GM12878 (cell line): ENCODE measurements around the gene LIPG. TPM values are rescaled to one million over a fixed set of nuclear protein-coding genes. Genes with fewer than 3 reads are reported as not detected.

Source experiments
- ATAC-seq: fragments of 200-7000 bp; cut with Tn5 transposase; 3 replicates; pipeline ENCODE4 v1.9.1; 2020; ENCODE audit warnings: mild to moderate bottlenecking, moderate library complexity
- BruUV-seq: library from RNA; stranded (reverse); fragments of 400-500 nt; replicated peaks from 2 replicates; lab custom pipeline; 2021; lab: Mats Ljungman, UMichigan
- CTCF ChIA-PET: fragments of 300-600 bp; sonication (Branson Sonifier 250); formaldehyde crosslinking; extraction: SDS; loops from one replicate; lab custom pipeline; 2021; ENCODE audit warnings: inconsistent platforms; lab: Yijun Ruan, JAX
- POLR2A ChIA-PET: fragments of 350-600 bp; formaldehyde crosslinking; extraction: SDS; loops from one replicate; lab custom pipeline; 2021; ENCODE audit warnings: inconsistent platforms; lab: Charles Lee
- RAD21 ChIA-PET: fragments of 300-600 bp; sonication (Branson Sonifier 250); formaldehyde crosslinking; loops from one replicate; lab custom pipeline; 2023; ENCODE audit warnings: antibody characterized with exemption; ENCODE audit not compliant: unreplicated experiment; lab: Charles Lee
- SMC1A ChIA-PET: fragments of 300-600 bp; sonication (Branson Sonifier 250); formaldehyde crosslinking; loops from one replicate; lab custom pipeline; 2023; ENCODE audit not compliant: unreplicated experiment, uncharacterized antibody; lab: Charles Lee
- DNase-seq: peaks from one replicate; pipeline ENCODE4 v3.0.0-alpha.2; 2011; ENCODE audit warnings: low read depth, low spot score
- FAIRE-seq: peaks from 3 replicates; lab custom pipeline; 2011; peaks lifted over from hg19 to GRCh38; lab: Jason Lieb, UNC
- H2AFZ ChIP-seq: 2 replicates; pipeline ENCODE4 v1.6.0; 2011; ENCODE audit warnings: low read depth, low read length, control low read depth; ENCODE audit not compliant: control insufficient read depth
- H3K27ac ChIP-seq: 2 replicates; pipeline ENCODE4 v1.5.1; 2011; ENCODE audit warnings: control low read depth; ENCODE audit not compliant: control insufficient read depth, insufficient read depth
- H3K27me3 ChIP-seq, 2 experiments: replicated peaks in 1 of 2; 2 replicates each; pipeline versions ENCODE4 v1.6.0 to v1.6.1; 2011; ENCODE audit warnings: low read length in 1 of 2; ENCODE audit not compliant: control insufficient read depth in 2 of 2, insufficient read depth in 2 of 2
- H3K36me3 ChIP-seq, 2 experiments: 2 replicates each; pipeline ENCODE4 v1.5.1; 2011; ENCODE audit warnings: low read length in 1 of 2; ENCODE audit not compliant: control insufficient read depth in 2 of 2, insufficient read depth in 2 of 2
- H3K4me1 ChIP-seq: 2 replicates; pipeline ENCODE4 v1.6.1; 2011; ENCODE audit warnings: mild to moderate bottlenecking, low read length, moderate library complexity, mixed read lengths; ENCODE audit not compliant: control insufficient read depth, insufficient read depth
- H3K4me2 ChIP-seq: 2 replicates; pipeline ENCODE4 v1.6.0; 2011; ENCODE audit warnings: control low read depth; ENCODE audit not compliant: control insufficient read depth, insufficient read depth
- H3K4me3 ChIP-seq: fragments of 200-600 bp; sonication (generic); 2 replicates; pipeline ENCODE4 v1.5.1; 2016
- H3K79me2 ChIP-seq: 2 replicates; pipeline ENCODE4 v1.6.0; 2011; ENCODE audit warnings: low read length; ENCODE audit not compliant: control insufficient read depth, insufficient read depth
- H3K9ac ChIP-seq: 2 replicates; pipeline ENCODE4 v1.8.0; 2011; ENCODE audit warnings: low read length, control low read depth, mixed read lengths; ENCODE audit not compliant: control insufficient read depth, insufficient read depth
- H3K9me3 ChIP-seq: replicated peaks from 3 replicates; pipeline ENCODE4 v1.5.1; 2011; ENCODE audit warnings: mild to moderate bottlenecking, low read length; ENCODE audit not compliant: control insufficient read depth, insufficient read depth
- H4K20me1 ChIP-seq: 2 replicates; pipeline ENCODE4 v1.6.0; 2011; ENCODE audit not compliant: control insufficient read depth, insufficient read depth
- BCL3 ChIP-seq: IDR thresholded peaks from 2 replicates; pipeline ENCODE4 v1.6.1; 2011; ENCODE audit warnings: borderline replicate concordance, low read depth, mild to moderate bottlenecking, moderate library complexity, low read length; ENCODE audit not compliant: insufficient read depth, poor library complexity, severe bottlenecking
- EED ChIP-seq: sonication (generic); IDR thresholded peaks from 2 replicates; pipeline ENCODE4 v1.6.1; 2016; ENCODE audit warnings: antibody characterized with exemption, low read depth
- ESRRA ChIP-seq: IDR thresholded peaks from 2 replicates; pipeline ENCODE4 v1.6.1; 2012; ENCODE audit warnings: mild to moderate bottlenecking, low read length, improper control_type of control experiment
- GABPA ChIP-seq: IDR thresholded peaks from 2 replicates; pipeline ENCODE4 v1.6.1; 2014; ENCODE audit warnings: antibody characterized with exemption, low read depth, mild to moderate bottlenecking, inconsistent platforms
- HCFC1 ChIP-seq: fragments of 150-350 bp; IDR thresholded peaks from 2 replicates; pipeline ENCODE4 v1.6.1; 2014; ENCODE audit warnings: low read length
- HDAC2 ChIP-seq: fragments of 200-600 bp; sonication (generic); IDR thresholded peaks from 2 replicates; pipeline ENCODE4 v1.6.1; 2017
- HDGF ChIP-seq: fragments of 450-650 bp; IDR thresholded peaks from 2 replicates; pipeline ENCODE4 v1.6.1; 2016; ENCODE audit warnings: antibody characterized with exemption
- KAT2A ChIP-seq: conservative IDR thresholded peaks from 2 replicates; pipeline ENCODE4 v1.6.1; 2011; ENCODE audit warnings: low read depth, low read length; ENCODE audit not compliant: control insufficient read depth
- KDM1A ChIP-seq: fragments of 200-600 bp; sonication (generic); IDR thresholded peaks from 2 replicates; pipeline ENCODE4 v1.6.1; 2016; ENCODE audit warnings: borderline replicate concordance
- MXI1 ChIP-seq: fragments of 150-350 bp; IDR thresholded peaks from 2 replicates; pipeline ENCODE4 v1.6.1; 2011; ENCODE audit warnings: low read depth, mild to moderate bottlenecking, inconsistent platforms, low read length, improper control_type of control experiment
- NKRF ChIP-seq: fragments of 450-650 bp; conservative IDR thresholded peaks from 2 replicates; pipeline ENCODE4 v1.6.1; 2017; ENCODE audit warnings: mild to moderate bottlenecking, moderate library complexity
- POU2F2 ChIP-seq: IDR thresholded peaks from 3 replicates; pipeline ENCODE4 v1.6.1; 2011; ENCODE audit warnings: low read depth, mild to moderate bottlenecking, low read length, borderline replicate concordance
- RUNX3 ChIP-seq: IDR thresholded peaks from 2 replicates; pipeline ENCODE4 v1.6.1; 2012; ENCODE audit warnings: low read length, inconsistent platforms
- SMAD1 ChIP-seq: fragments of 450-650 bp; IDR thresholded peaks from 2 replicates; pipeline ENCODE4 v1.6.1; 2018; ENCODE audit warnings: mild to moderate bottlenecking, low read depth; ENCODE audit not compliant: partially characterized antibody
- SREBF1 ChIP-seq: IDR thresholded peaks from 2 replicates; pipeline ENCODE4 v1.6.1; 2012; ENCODE audit warnings: mild to moderate bottlenecking, low read length
- SUZ12 ChIP-seq: fragments of 200-600 bp; sonication (generic); IDR thresholded peaks from one replicate; pipeline ENCODE4 v1.6.1; 2018; ENCODE audit warnings: antibody characterized with exemption, mild to moderate bottlenecking; ENCODE audit not compliant: unreplicated experiment
- TAF1 ChIP-seq: IDR thresholded peaks from 2 replicates; pipeline ENCODE4 v1.6.1; 2011; ENCODE audit warnings: mild to moderate bottlenecking, low read depth, low read length, borderline replicate concordance
- WGBS: methylation state at CpG from one replicate; pipeline ENCODE4 v1.1.6; 2016; ENCODE audit warnings: low lambda C conversion rate; ENCODE audit not compliant: insufficient replicate concordance, insufficient coverage; ENCODE audit errors: missing lambda C conversion rate; 5-methylcytosine and 5-hydroxymethylcytosine counted together
- in situ Hi-C: fragments of 300-500 bp; cut with MboI; formaldehyde crosslinking; loops from 9 replicates; pipeline ENCODE4 v1.14.3; 2018; ENCODE audit warnings: mixed read lengths
- intact Hi-C: fragments of 100-400 bp; cut with micrococcal nuclease; formaldehyde crosslinking; loops from one replicate; pipeline ENCODE4 v1.14.2; 2022; ENCODE audit not compliant: unreplicated experiment
- polyA plus RNA-seq, 11 experiments: library from polyadenylated mRNA; depleted of rRNA in 4 of 11; unstranded in 6 of 11; stranded (reverse) in 5 of 11; fragments of >200 nt; fragmentation: Nextera tagmentation in 4 of 11; fragmentation: Illumina TruSeq in 1 of 11; extraction: Ambion mirVana in 4 of 11; extraction: Trizol in 1 of 11; gene quantifications; 1 replicate in 1 of 11; 2 replicates in 10 of 11; pipeline versions ENCODE4 v1.2.1 to v1.2.3, GENCODE V29; 2011 to 2016; ENCODE audit warnings: inconsistent platforms in 2 of 11, missing spikeins in 2 of 11, low read depth in 1 of 11
- total RNA-seq, 4 experiments: library from RNA; depleted of rRNA in 3 of 4; stranded (reverse); fragments of >200 nt in 3 of 4; fragmentation: Illumina TruSeq in 1 of 4; extraction: Trizol in 1 of 4; gene quantifications; 2 replicates each; pipeline versions ENCODE4 v1.2.1 to v1.2.3, GENCODE V29; 2013 to 2021

The LIPG gene
- total and polyA plus RNA-seq, 10 of the 15 experiments (the other 5 are each of a cell fraction or from before 2014, with no cell fraction given), result 0.04 to 0.55 (median 0.18) TPM; not detected in 1

- Histone ChIP-seq H3K27me3 (no peaks in the 10 kb centered on the region; a peak in 1 of 4 replicates), H3K27ac (no peak overlapping the region), H2AFZ (no peak overlapping the region), H3K4me3 (no peak overlapping the region), H3K4me2 (no peak overlapping the region), H3K36me3 (no peaks in the 10 kb centered on the region)
- TF ChIP-seq KDM1A (no peak), MXI1 (no peak), RUNX3 (no peak), SUZ12 (no peak), EED (no peak), KAT2A (no peak), HCFC1 (no peak), TAF1 (no peak), SREBF1 (no peak), ESRRA (no peak), HDGF (no peak), POU2F2 (no peak), GABPA (no peak), BCL3 (no peak), NKRF (no peak), HDAC2 (no peak), SMAD1 (no peak)
- TF ChIP-seq, all 136 proteins: peak for 0
- SMC1A ChIA-PET, result no interaction called here
- 53% methylated on average over 5 of the region's 6 CpGs for WGBS
- RAD21 ChIA-PET, result interaction anchor here (0.7 kb wide), 1 partner anchor 617 kb away, joined by 3 read pairs; no protein-coding TSS in a partner anchor
- CTCF ChIA-PET, result interaction anchor here (0.7 kb wide), 1 partner anchor 32 kb away, joined by 7 read pairs; no protein-coding TSS in a partner anchor
- Histone ChIP-seq H3K9me3 (no peaks in the 10 kb centered on the region), H3K79me2 (no peaks in the 10 kb centered on the region), H3K9ac (no peak overlapping the region), H3K4me1 (no peaks in the 10 kb centered on the region), H4K20me1 (no peaks in the 10 kb centered on the region)
- in situ Hi-C loops, result no loop called here
- no peak for DNase-seq
- FAIRE-seq, result no peak
- POLR2A ChIA-PET, result no interaction called here
- no peak for ATAC-seq
- intact Hi-C loops, result no loop called here
- no TSS peak for BruUV-seq
These were observed 26.3 kb downstream of the LIPG start for GRCh38 chr18:49588171-49588570.
